GM19043 (cell line): Measurements from ENCODE around the gene TPRX1.
"Not testable (repeated sequence)": the region's sequence is repeated elsewhere in the genome, so short reads cannot be mapped to it uniquely, and the experiment has no call there.

Experiments used
- ATAC-seq: cut with Tn5 transposase; IDR thresholded peaks from one replicate; pipeline ENCODE4 v1.9.1; 2021; ENCODE audit warnings: low read depth; ENCODE audit not compliant: unreplicated experiment

TPRX1 gene

GRCh38 chr19:47769534-47769933, 34.8 kb downstream of the TPRX1 start:
- no peak for ATAC-seq

DNA sequence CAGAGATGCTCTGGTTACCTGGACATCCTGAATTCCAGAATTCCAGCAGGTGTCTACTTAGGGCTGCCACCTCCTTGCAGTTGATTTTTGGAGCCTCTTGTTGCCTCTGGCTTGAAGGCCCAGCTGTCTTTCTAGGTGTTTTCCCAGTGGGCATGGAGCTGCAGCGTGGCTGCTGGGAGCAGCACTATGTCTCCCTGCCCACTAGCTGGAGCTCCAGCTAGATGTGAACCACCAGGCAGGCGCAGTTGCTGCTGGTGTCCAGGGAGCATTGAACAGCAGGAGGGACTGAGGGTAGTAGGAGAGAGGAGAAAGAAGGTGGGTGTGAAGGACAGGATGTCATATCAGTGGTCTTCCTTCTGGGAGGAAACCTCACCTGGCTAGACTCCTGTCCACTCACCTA, 35.7 kb downstream of the TPRX1 start:
- no peak for ATAC-seq

DNA sequence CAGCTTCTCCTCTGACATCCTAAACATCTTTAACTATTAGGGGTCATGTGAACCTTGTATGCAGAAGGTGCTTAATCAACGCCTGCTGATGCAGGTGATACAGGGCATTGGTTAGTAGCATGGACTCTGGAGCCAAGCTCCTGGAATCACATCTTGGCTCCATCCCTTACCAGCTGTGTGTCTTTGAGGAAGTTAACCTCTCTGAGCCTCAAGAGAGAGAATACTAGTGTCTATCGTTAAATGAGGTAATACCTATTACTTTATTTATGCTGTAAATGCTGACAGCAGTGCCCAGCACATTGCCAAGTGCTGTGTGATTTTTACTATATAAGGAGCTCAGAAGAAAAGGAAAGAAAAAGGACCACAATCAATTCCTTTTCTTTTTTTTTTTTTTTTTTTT, 37.0 kb downstream of the TPRX1 start:
- no peak for ATAC-seq

GRCh38 chr19:47766670-47767069, 37.7 kb downstream of the TPRX1 start:
- ATAC-seq = no peak

GRCh38 chr19:47766359-47766620, 38.1 kb downstream of the TPRX1 start:
- ATAC-seq = no peak

DNA sequence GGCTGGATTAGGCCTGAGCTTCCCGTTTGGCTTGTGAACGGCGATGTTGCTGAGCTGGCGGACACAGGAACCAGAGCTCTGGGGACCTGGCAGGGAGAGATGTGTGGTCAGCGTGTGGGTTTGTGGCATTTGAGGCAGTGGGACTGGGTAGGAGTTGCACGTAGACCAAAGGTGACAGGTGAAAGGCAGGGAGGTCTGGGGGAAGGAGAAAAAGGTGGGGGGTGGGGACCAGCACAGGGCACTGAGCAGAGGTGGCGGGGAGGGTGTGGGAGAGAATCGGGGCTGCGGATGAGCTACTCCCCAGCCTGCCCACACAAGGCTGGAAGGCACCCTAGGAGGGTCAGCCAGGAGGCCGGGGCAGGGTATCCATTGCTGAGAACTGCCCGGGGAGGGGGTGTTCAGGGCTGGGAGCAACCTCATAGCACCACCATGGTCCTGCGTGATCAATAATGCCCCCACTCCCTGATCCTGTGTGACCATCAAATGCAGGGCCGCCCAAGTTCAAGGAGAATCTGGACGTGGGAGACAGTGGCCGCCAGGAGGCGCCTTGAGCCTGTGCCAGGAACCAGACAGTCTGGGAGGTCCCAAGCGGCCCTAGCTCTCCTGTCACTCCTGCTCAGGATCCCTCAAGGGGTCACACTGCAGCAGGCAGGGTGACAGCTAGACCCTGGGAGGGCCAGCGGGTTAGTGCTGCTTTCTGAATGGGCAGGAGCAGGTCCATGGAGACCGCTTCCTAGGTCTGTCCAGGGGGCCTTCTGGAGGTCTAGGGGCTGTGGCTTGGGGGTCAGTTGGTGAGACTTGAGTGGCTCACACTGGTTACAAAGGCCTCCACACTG, 38.6 kb downstream of the TPRX1 start:
- ATAC-seq = no peak

DNA sequence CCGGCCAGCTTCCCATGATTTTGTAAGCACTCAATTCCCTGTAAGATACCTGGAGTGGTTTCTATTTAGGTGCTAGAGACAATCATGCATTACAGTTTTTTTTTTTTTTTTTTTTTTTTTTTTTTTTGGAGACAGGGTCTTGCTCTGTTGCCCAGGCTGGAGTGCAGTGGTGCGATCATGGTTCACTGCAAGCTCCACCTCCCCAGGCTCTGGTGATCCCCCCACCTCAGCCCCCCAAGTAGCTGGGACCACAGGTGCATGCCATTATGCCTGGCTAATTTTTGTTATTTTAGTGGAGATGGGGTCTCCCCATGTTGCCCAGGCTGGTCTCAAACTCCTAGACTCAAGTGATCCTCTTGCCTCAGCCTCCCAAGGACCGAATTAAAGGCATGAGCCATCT, 39.6 kb downstream of the TPRX1 start:
- ATAC-seq = not testable (repeated sequence)

DNA sequence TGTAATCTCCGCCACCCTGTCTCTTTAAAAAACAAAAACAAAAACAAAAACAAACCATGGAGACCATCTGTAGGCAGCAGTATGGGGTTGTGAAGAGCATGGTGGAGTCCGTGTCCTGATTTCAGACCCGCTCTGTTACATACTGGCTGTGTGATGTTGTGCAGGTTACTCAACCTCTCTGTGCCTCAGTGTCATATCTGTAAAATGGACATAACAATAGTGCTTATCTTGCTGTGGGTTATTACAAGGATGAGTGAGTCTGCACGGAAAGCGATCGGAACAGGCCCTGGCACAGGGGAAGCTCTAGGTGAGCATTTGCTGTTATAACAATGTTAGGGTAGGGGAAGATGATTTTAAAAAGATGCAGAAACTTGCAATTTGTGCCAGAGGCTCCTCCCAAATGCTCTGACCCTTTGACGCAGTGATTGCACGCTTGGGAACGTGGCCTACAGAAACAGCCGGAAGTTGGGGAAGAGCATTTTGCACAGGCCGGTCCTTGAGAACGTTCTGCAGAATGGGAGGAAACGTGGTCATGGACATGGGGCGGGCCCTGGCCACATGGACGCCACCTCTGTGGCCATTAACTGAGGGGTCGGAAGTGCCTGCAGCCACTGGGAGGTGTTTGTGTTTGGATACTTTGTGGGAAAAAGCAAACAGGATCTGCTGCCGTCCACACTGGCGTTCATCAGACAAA, 41.6 kb downstream of the TPRX1 start:
- ATAC-seq = no peak

DNA sequence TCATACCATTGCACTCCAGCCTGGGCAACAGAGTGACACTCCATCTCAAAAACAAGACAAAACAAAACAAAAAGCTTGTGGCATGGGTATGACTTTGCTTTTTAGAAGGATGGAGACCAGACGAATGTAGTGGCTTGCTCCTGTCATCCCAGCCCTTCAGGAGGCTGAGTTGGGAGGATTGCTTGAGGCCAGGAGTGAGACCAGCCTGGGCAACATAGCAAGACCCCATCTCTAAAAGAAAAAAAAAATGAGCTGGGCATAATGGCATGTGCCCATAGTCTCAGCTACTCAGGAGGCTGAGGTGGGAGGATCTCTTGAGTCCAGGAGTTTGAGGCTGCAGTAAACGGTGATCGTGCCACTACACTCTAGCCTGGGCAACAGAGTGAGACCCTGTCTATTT, 42.2 kb downstream of the TPRX1 start:
- no peak for ATAC-seq

DNA sequence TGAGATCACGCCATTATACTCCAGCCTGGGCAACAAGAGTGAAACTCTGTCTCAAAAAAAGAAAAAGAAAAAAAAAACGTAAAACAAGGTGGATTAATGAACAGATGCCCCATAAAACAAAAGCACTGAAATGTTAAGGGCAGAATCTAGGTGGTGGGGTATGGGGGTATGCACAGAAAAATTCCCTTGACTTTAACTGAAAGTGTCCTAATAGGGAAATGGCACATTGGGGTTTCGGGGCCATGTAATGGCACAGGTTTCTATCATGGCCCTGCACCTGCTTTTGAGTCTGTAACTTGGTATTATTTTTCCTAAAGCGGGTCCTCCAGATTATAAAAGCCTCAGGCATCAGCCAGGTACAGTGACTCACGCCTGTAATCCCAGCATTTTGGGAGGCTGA, 42.8 kb downstream of the TPRX1 start:
- no peak for ATAC-seq

- no peak for ATAC-seq
Observed at GRCh38 chr19:47760632-47760999, 43.7 kb downstream of the TPRX1 start.

- ATAC-seq = no peak
Observed at GRCh38 chr19:47758443-47758804, 45.9 kb downstream of the TPRX1 start.

DNA sequence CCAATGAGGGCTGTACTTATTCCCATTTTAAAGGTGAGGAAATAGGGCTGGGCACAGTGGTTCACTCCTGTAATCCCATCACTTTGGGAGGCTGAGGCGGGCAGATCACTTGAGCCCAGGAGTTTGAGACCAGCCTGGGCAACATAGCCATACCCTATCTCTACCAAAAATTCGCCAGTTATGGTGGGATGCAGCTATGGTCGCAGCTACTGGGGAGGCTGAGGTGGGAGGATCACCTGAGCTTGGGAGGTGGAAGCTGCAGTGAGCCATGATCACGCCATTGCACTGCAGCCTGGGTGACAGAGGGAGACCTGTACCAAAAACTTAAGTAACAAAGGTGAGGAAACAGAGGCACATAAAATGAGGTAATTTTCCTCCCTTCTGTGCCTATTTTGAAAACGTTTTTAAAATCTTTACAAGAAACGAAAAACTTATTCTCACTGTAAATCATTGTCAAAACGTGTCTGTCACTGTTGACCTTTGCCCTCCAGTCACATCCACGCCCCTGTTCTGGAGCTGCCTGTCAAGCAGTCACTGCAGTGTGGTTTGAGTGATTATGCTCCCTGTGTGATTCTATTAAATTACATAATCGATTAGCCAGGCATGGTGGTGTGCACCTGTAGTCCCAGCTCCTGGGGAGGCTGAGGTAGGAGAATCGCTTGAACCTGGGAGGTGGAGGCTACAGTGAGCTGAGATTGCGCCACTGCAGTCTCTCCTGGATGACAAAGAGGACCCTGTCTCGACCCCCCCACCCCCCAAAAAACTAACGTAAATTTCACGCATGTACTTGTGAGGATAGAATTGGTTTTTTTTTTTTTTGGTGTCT, 46.5 kb downstream of the TPRX1 start:
- ATAC-seq = no peak

DNA sequence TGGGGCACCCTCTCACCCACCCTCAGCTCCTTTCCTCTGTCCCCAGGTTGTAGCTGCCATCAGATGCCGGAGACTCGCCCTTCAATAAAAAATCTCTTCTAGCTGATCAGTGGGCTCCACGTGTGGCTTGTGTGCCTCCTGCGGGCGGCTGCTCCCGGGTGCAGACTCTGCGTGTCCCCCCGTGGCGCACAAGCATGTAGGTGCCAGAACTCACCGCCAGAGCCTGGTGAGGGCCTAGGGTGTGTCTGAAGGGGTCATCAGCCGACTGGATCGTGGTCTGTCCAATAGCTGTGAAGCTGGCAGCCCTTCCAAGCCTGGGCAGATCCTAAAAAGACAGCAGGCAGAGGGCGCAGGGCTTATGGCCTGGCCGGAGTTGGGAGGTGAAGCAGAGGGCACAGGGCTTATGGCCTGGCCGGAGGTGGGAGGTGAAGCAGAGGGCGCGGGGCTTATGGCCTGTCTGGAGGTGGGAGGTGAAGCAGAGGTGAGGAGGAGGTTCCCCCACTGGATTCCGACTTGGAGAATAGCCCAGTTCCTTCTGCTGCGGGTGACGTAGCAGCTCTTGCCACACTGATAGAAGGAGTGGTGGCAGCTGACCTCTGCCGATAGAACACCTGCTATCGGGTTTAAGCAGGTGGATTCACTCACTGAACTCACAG, 47.3 kb downstream of the TPRX1 start:
- no peak for ATAC-seq

DNA sequence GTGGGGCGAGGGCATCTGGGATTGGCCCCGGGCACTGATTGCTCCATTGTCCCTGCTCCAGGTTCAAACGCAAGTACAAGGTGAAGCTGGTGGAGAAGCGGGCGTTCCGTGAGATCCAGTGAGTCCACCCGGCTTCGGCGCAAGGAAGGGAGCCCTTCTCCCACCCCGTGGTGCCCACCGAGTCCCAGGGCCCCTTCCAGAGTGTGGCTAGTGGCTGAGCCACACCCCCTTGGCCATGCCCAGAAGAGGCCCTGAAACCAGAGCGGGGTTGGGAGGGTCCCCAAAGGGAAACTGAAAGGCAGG, 47.8 kb downstream of the TPRX1 start:
- no peak for ATAC-seq

GRCh38 chr19:47755762-47756626, 48.4 kb downstream of the TPRX1 start:
- no peak for ATAC-seq

GRCh38 chr19:47755065-47755761, 49.1 kb downstream of the TPRX1 start:
- no peak for ATAC-seq

DNA sequence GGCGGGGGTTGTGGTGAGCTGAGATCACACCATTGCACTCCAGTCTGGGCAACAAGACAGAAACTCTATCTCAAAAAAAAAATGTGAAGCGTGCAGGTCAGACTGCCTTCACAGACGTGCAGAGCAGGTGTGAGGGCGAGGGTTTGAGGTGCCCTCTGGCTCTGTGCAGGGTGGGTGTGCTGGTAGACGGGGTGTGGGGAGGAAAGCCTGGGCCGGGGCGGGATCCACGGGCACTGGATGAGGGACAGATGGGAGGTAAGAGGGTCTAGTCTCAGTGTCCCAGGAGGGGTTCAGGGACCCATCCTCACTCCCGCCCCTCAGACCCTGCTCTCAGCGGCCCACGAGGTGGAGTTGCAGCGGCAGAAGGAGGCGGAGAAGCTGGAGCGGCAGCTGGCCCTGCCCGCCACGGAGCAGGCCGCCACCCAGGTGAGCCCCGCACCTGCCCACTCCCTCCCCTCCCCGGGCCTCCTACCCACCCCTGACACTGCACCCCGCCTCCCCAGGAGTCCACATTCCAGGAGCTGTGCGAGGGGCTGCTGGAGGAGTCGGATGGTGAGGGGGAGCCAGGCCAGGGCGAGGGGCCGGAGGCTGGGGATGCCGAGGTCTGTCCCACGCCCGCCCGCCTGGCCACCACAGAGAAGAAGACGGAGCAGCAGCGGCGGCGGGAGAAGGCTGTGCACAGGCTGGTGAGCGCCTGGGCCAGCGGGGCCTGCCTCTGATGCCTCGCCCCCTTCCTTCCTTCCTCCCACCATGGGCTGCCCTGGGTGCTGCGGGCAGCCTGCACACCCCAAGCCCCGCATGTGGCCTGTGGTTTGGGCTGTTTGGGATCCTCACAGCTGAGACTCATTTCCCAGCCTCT, 49.9 kb downstream of the TPRX1 start:
- ATAC-seq = no peak
